Measurements from ENCODE around the gene ATF3.

ATF3 gene

GRCh38 chr1:212630158-212630900 is 21.8 kb downstream of the ATF3 start:
- DNase-seq: peak; percentile 64
- no peak overlapping the region for H3K27ac Mint-ChIP-seq
- TF ChIP-seq CTCF (IDR thresholded peaks at IDR 0.05): peak; percentile 92
- peaks cover 10% of the 10 kb centered on the region for H3K9me3 Mint-ChIP-seq
- no peaks in the 10 kb centered on the region for H3K4me1 Mint-ChIP-seq
- H3K36me3 Mint-ChIP-seq (ENCODE audit: low read depth): no peaks in the 10 kb centered on the region
- H3K4me3 Mint-ChIP-seq: no peak overlapping the region
- H3K27me3 Mint-ChIP-seq (ENCODE audit: low read depth, poor library complexity): peaks cover 21% of the 10 kb centered on the region

- Mint-ChIP-seq H3K27me3 (ENCODE audit: low read depth, poor library complexity) (peaks cover 8% of the 10 kb centered on the region), H3K4me3 (no peak overlapping the region), H3K27ac (no peak overlapping the region), H3K36me3 (ENCODE audit: low read depth) (no peaks in the 10 kb centered on the region), H3K9me3 (peaks cover 10% of the 10 kb centered on the region), H3K4me1 (no peaks in the 10 kb centered on the region)
- no peak for DNase-seq
- no peak for TF ChIP-seq CTCF (IDR thresholded peaks at IDR 0.05)
Observed at GRCh38 chr1:212633161-212633560, 24.6 kb downstream of the ATF3 start.

- H3K36me3 Mint-ChIP-seq (ENCODE audit: low read depth): no peaks in the 10 kb centered on the region
- H3K9me3 Mint-ChIP-seq: peaks cover 10% of the 10 kb centered on the region
- no peak for DNase-seq
- no peak overlapping the region for H3K27ac Mint-ChIP-seq
- H3K4me3 Mint-ChIP-seq: no peak overlapping the region
- no peaks in the 10 kb centered on the region for H3K4me1 Mint-ChIP-seq
- TF ChIP-seq CTCF (IDR thresholded peaks at IDR 0.05): no peak
- peaks cover 10% of the 10 kb centered on the region for H3K27me3 Mint-ChIP-seq (ENCODE audit: low read depth, poor library complexity)
Observed at GRCh38 chr1:212634252-212634651, 25.7 kb downstream of the ATF3 start.

GRCh38 chr1:212635141-212635631 is 26.6 kb downstream of the ATF3 start:
- H3K9me3 Mint-ChIP-seq: peaks cover 10% of the 10 kb centered on the region
- DNase-seq: no peak
- no peak overlapping the region for H3K4me3 Mint-ChIP-seq
- no peak for TF ChIP-seq CTCF (IDR thresholded peaks at IDR 0.05)
- peaks cover 18% of the 10 kb centered on the region for H3K27me3 Mint-ChIP-seq (ENCODE audit: low read depth, poor library complexity)
- no peaks in the 10 kb centered on the region for H3K4me1 Mint-ChIP-seq
- H3K27ac Mint-ChIP-seq: no peak overlapping the region
- H3K36me3 Mint-ChIP-seq (ENCODE audit: low read depth): no peaks in the 10 kb centered on the region

- Mint-ChIP-seq H3K27me3 (ENCODE audit: low read depth, poor library complexity) (peaks cover 26% of the 10 kb centered on the region), H3K36me3 (ENCODE audit: low read depth) (no peaks in the 10 kb centered on the region), H3K4me3 (no peak overlapping the region), H3K27ac (no peak overlapping the region), H3K9me3 (peaks cover 20% of the 10 kb centered on the region), H3K4me1 (no peaks in the 10 kb centered on the region)
- DNase-seq: no peak
- no peak for TF ChIP-seq CTCF (IDR thresholded peaks at IDR 0.05)
Observed at GRCh38 chr1:212637902-212638301, 29.3 kb downstream of the ATF3 start.
